Esophagus muscularis mucosa (tissue), 4 donors: Measurements from ENCODE around the gene SUPT6H. TPM values are rescaled to one million over a fixed set of nuclear protein-coding genes. Genes with fewer than 3 reads are reported as not detected.

Source experiments
- DNase-seq: peaks from one replicate; pipeline ENCODE4 v3.0.0-alpha.2; 2017; ENCODE audit errors: extremely low spot score
- H3K27ac ChIP-seq, 4 donors: fragments of 200-600 bp; sonication (generic); replicated peaks in 1 of 4; 1 replicate in 3 of 4; 2 replicates in 1 of 4; pipeline ENCODE4 v1.5.1; 2016 to 2019; ENCODE audit warnings: mild to moderate bottlenecking in 1 of 4
- H3K27me3 ChIP-seq, 4 donors: fragments of 200-600 bp; sonication (generic); one replicate each; pipeline versions ENCODE4 v1.5.1 to v1.6.0; 2016 to 2019
- H3K36me3 ChIP-seq, 4 donors: fragments of 200-600 bp; sonication (generic); one replicate each; pipeline ENCODE4 v1.5.1; 2016 to 2019
- H3K4me1 ChIP-seq, 4 donors: fragments of 200-600 bp; sonication (generic); one replicate each; pipeline ENCODE4 v1.5.1; 2016 to 2019
- H3K4me3 ChIP-seq, 4 donors: fragments of 200-600 bp; sonication (generic); 1 replicate in 2 of 4; 2 replicates in 2 of 4; pipeline ENCODE4 v1.5.1; 2016 to 2019; ENCODE audit warnings: mild to moderate bottlenecking in 4 of 4, moderate library complexity in 1 of 4
- H3K9me3 ChIP-seq, 4 donors: fragments of 200-600 bp; sonication (generic); 1 replicate in 3 of 4; 2 replicates in 1 of 4; pipeline ENCODE4 v1.5.1; 2016 to 2019
- CTCF ChIP-seq, 3 experiments: fragments of 200-600 bp in 2 of 3; fragments of 450-650 bp in 1 of 3; sonication (generic) in 2 of 3; IDR thresholded peaks; one replicate each; pipeline ENCODE4 v1.5.1; 2017 to 2019; ENCODE audit warnings: antibody characterized with exemption in 3 of 3, mild to moderate bottlenecking in 2 of 3, moderate library complexity in 1 of 3
- EP300 ChIP-seq: sonication (generic); formaldehyde crosslinking; IDR thresholded peaks from one replicate; pipeline ENCODE4 v1.6.1; 2017; ENCODE audit warnings: antibody characterized with exemption
- POLR2A ChIP-seq: fragments of 450-650 bp; IDR thresholded peaks from one replicate; pipeline ENCODE4 v1.6.1; 2017; ENCODE audit warnings: antibody characterized with exemption, moderate library complexity, mild to moderate bottlenecking, low read depth
- POLR2AphosphoS5 ChIP-seq, 2 donors: sonication (generic); formaldehyde crosslinking; IDR thresholded peaks; one replicate each; pipeline ENCODE4 v1.6.1; 2017; ENCODE audit warnings: antibody characterized with exemption in 2 of 2
- WGBS: methylation state at CpG from one replicate; pipeline ENCODE4 v1.1.5; 2018; 5-methylcytosine and 5-hydroxymethylcytosine counted together
- intact Hi-C: fragments of 100-400 bp; cut with DNase I; formaldehyde crosslinking; loops from one replicate; pipeline ENCODE4 v1.15.1; 2023
- total RNA-seq, 4 donors: library from RNA; depleted of rRNA; stranded (reverse); fragments of >200 nt; gene quantifications; one replicate each; pipeline versions ENCODE4 v1.1.0 to v1.2.1, GENCODE V29; 2016

SUPT6H gene
- total RNA-seq, 4 donors from 2014 or later = 57.3 to 84.4 (median 71.1) TPM

GRCh38 chr17:28712032-28712704, 50.2 kb downstream of the SUPT6H start:
- TF ChIP-seq POLR2AphosphoS5 (IDR thresholded peaks at IDR 0.05) (no peak), EP300 (no peak), POLR2A (no peak), CTCF (IDR thresholded peaks at IDR 0.05) (no peak)
- Histone ChIP-seq H3K4me1 (peaks cover 30 to 53% (median 43%) of the 10 kb centered on the region in 4 donors), H3K4me3 (peak overlapping the region; percentile 65 to 79 (median 72)), H3K9me3 (no peaks in the 10 kb centered on the region), H3K27ac (peak overlapping the region; percentile 91 to 96 (median 93)), H3K36me3 (peaks cover 5 to 33% (median 21%) of the 10 kb centered on the region in 4 donors), H3K27me3 (no peaks in the 10 kb centered on the region)
- intact Hi-C loops = no loop called here
- WGBS = 40% methylated on average over 24 of the region's 34 CpGs
- no peak for DNase-seq

GRCh38 chr17:28712705-28713415, 50.9 kb downstream of the SUPT6H start:
- TF ChIP-seq EP300 (no peak), POLR2AphosphoS5 (IDR thresholded peaks at IDR 0.05) (no peak), POLR2A (no peak), CTCF (IDR thresholded peaks at IDR 0.05) (no peak)
- Histone ChIP-seq H3K27me3 (no peaks in the 10 kb centered on the region), H3K9me3 (no peaks in the 10 kb centered on the region), H3K4me1 (peaks cover 30 to 54% (median 46%) of the 10 kb centered on the region in 4 donors), H3K36me3 (peaks cover 5 to 33% (median 21%) of the 10 kb centered on the region in 4 donors), H3K27ac (peak overlapping the region in 2 of 4 donors; percentile 92 to 94), H3K4me3 (no peak overlapping the region)
- intact Hi-C loops = no loop called here
- no peak for DNase-seq
- WGBS = 77% methylated on average over 7 of the region's 7 CpGs

GRCh38 chr17:28714281-28714680, 52.3 kb downstream of the SUPT6H start:
- TF ChIP-seq EP300 (no peak), CTCF (IDR thresholded peaks at IDR 0.05) (no peak), POLR2AphosphoS5 (IDR thresholded peaks at IDR 0.05) (no peak), POLR2A (no peak)
- WGBS = 80% methylated on average over 2 of the region's 3 CpGs
- no peak for DNase-seq
- no peak overlapping the region for H3K4me3 ChIP-seq
- no peaks in the 10 kb centered on the region for H3K27me3 ChIP-seq
- intact Hi-C loops = no loop called here
- peaks cover 42 to 68% (median 60%) of the 10 kb centered on the region in 4 donors for H3K4me1 ChIP-seq
- no peak overlapping the region for H3K27ac ChIP-seq
- H3K9me3 ChIP-seq = no peaks in the 10 kb centered on the region
- H3K36me3 ChIP-seq = peaks cover 5 to 33% (median 21%) of the 10 kb centered on the region in 4 donors

GRCh38 chr17:28715217-28715616, 53.2 kb downstream of the SUPT6H start:
- Histone ChIP-seq H3K27ac (no peak overlapping the region), H3K4me1 (peaks cover 40 to 62% (median 56%) of the 10 kb centered on the region in 4 donors), H3K4me3 (no peak overlapping the region), H3K36me3 (peaks cover 5 to 33% (median 21%) of the 10 kb centered on the region in 4 donors), H3K27me3 (no peaks in the 10 kb centered on the region), H3K9me3 (no peaks in the 10 kb centered on the region)
- DNase-seq = no peak
- TF ChIP-seq EP300 (no peak), CTCF (IDR thresholded peaks at IDR 0.05) (no peak), POLR2AphosphoS5 (IDR thresholded peaks at IDR 0.05) (no peak), POLR2A (no peak)
- WGBS = 100% methylated on average over 2 of the region's 2 CpGs
- intact Hi-C loops = no loop called here
